OCI-LY7 (cell line): ENCODE data around the gene FZD10. TPM values are rescaled to one million over a fixed set of nuclear protein-coding genes. Genes with fewer than 3 reads are reported as not detected.

Experiments used
- BruUV-seq: library from RNA; stranded (reverse); fragments of 400-500 nt; replicated peaks from 2 replicates; lab custom pipeline; 2021; lab: Mats Ljungman, UMichigan
- CTCF ChIA-PET: fragments of 300-600 bp; sonication (Branson Sonifier 250); formaldehyde crosslinking; loops from one replicate; lab custom pipeline; 2022; ENCODE audit warnings: antibody characterized with exemption; ENCODE audit not compliant: unreplicated experiment; lab: Charles Lee
- POLR2A ChIA-PET: fragments of 300-600 bp; sonication (Branson Sonifier 250); formaldehyde crosslinking; loops from one replicate; lab custom pipeline; 2022; ENCODE audit warnings: antibody characterized with exemption; lab: Charles Lee
- DNase-seq: peaks from one replicate; pipeline ENCODE4 v3.0.0-alpha.2; 2015; ENCODE audit warnings: low spot score
- H2AFZ ChIP-seq: fragments of 200-600 bp; sonication (generic), shearing (Covaris generic); 2 replicates; pipeline ENCODE4 v1.6.1; 2014; ENCODE audit warnings: mild to moderate bottlenecking, antibody characterized with exemption, low read length, moderate library complexity
- H3K27ac ChIP-seq: fragments of 200-600 bp; sonication (generic); 2 replicates; pipeline ENCODE4 v1.5.1; 2014; ENCODE audit warnings: mixed run types, low read depth, mild to moderate bottlenecking, moderate library complexity, low read length, inconsistent platforms; ENCODE audit not compliant: poor library complexity, severe bottlenecking
- H3K36me3 ChIP-seq: fragments of 200-600 bp; sonication (generic); 2 replicates; pipeline ENCODE4 v1.6.1; 2014; ENCODE audit warnings: mild to moderate bottlenecking, antibody characterized with exemption, low read length, moderate library complexity, mixed read lengths; ENCODE audit not compliant: insufficient read depth
- H3K4me1 ChIP-seq: fragments of 200-600 bp; sonication (generic); 2 replicates; pipeline ENCODE4 v1.5.1; 2014; ENCODE audit warnings: mild to moderate bottlenecking, low read length; ENCODE audit not compliant: insufficient read depth, poor library complexity, severe bottlenecking
- H3K4me2 ChIP-seq: fragments of 200-600 bp; sonication (generic); 2 replicates; pipeline ENCODE4 v1.6.1; 2014; ENCODE audit warnings: mild to moderate bottlenecking, low read length
- H3K4me3 ChIP-seq: fragments of 200-600 bp; sonication (generic); 2 replicates; pipeline ENCODE4 v1.5.1; 2014; ENCODE audit warnings: mild to moderate bottlenecking, low read depth, low read length; ENCODE audit not compliant: poor library complexity, severe bottlenecking
- H3K79me2 ChIP-seq: fragments of 200-600 bp; sonication (generic); 2 replicates; pipeline ENCODE4 v1.6.1; 2016; ENCODE audit warnings: low read depth, mild to moderate bottlenecking, low read length, moderate library complexity, mixed read lengths; ENCODE audit not compliant: insufficient read depth
- H3K9me2 ChIP-seq: fragments of 200-600 bp; sonication (generic); 2 replicates; pipeline ENCODE4 v1.6.1; 2016; ENCODE audit warnings: mild to moderate bottlenecking, low read length, mixed read lengths; ENCODE audit not compliant: insufficient read depth
- H3K9me3 ChIP-seq: fragments of 200-600 bp; sonication (generic); 2 replicates; pipeline ENCODE4 v1.6.1; 2014; ENCODE audit warnings: mild to moderate bottlenecking, mixed run types, low read length, mixed read lengths
- H4K20me1 ChIP-seq: fragments of 200-600 bp; sonication (generic); 2 replicates; pipeline ENCODE4 v1.6.1; 2014; ENCODE audit warnings: mild to moderate bottlenecking, antibody characterized with exemption, low read length, moderate library complexity, mixed read lengths; ENCODE audit not compliant: insufficient read depth
- CTCF ChIP-seq: fragments of 200-600 bp; sonication (generic); conservative IDR thresholded peaks from 2 replicates; pipeline ENCODE4 v1.5.1; 2014; ENCODE audit warnings: mild to moderate bottlenecking, antibody characterized with exemption, low read length, moderate library complexity, mixed read lengths
- EZH2phosphoT487 ChIP-seq: fragments of 200-600 bp; sonication (generic); IDR thresholded peaks from 2 replicates; pipeline ENCODE4 v1.6.1; 2018; ENCODE audit warnings: low read depth, borderline replicate concordance, mild to moderate bottlenecking, mixed run types, antibody characterized with exemption, low read length, moderate library complexity, mixed read lengths
- intact Hi-C: fragments of 100-400 bp; cut with micrococcal nuclease; formaldehyde crosslinking; loops from one replicate; pipeline ENCODE4 v1.10.0; 2022; ENCODE audit not compliant: unreplicated experiment
- total RNA-seq, 2 experiments: library from RNA; depleted of rRNA in 1 of 2; stranded (reverse); fragments of >200 nt in 1 of 2; shearing (Covaris generic) in 1 of 2; gene quantifications; 2 replicates each; pipeline ENCODE4 v1.2.3, GENCODE V29; 2014 to 2022

FZD10 gene
- total RNA-seq, 2 experiments from 2014 or later, result not detected

GRCh38 chr12:130200445-130200844 is 38.2 kb downstream of the FZD10 start:
- no peak overlapping the region for H2AFZ ChIP-seq
- ChIA-PET CTCF (no interaction called here), POLR2A (interaction anchor here (0.6 kb wide), 1 partner anchor 20 kb away, joined by 3 read pairs; no protein-coding TSS in a partner anchor)
- H3K4me1 ChIP-seq, result no peaks in the 10 kb centered on the region
- no TSS peak for BruUV-seq
- no peaks in the 10 kb centered on the region for H3K9me2 ChIP-seq
- TF ChIP-seq CTCF, result no peak
- no peak for TF ChIP-seq EZH2phosphoT487
- H3K36me3 ChIP-seq, result no peaks in the 10 kb centered on the region
- no peak for DNase-seq
- intact Hi-C loops, result no loop called here
- no peaks in the 10 kb centered on the region for H3K9me3 ChIP-seq
- H3K79me2 ChIP-seq, result no peaks in the 10 kb centered on the region
- no peak overlapping the region for H3K27ac ChIP-seq
- H3K4me3 ChIP-seq, result no peak overlapping the region
- no peaks in the 10 kb centered on the region for H4K20me1 ChIP-seq
- no peak overlapping the region for H3K4me2 ChIP-seq

- Histone ChIP-seq H3K4me1 (no peaks in the 10 kb centered on the region), H3K9me2 (no peaks in the 10 kb centered on the region), H3K36me3 (no peaks in the 10 kb centered on the region), H2AFZ (no peak overlapping the region), H3K79me2 (no peaks in the 10 kb centered on the region), H3K9me3 (no peaks in the 10 kb centered on the region), H3K4me2 (no peak overlapping the region), H3K27ac (no peak overlapping the region), H4K20me1 (no peaks in the 10 kb centered on the region), H3K4me3 (no peak overlapping the region)
- intact Hi-C loops, result no loop called here
- ChIA-PET CTCF (no interaction called here), POLR2A (interaction anchor here (0.6 kb wide), 1 partner anchor 20 kb away, joined by 3 read pairs; no protein-coding TSS in a partner anchor)
- no TSS peak for BruUV-seq
- no peak for DNase-seq
- no peak for TF ChIP-seq CTCF
Observed at GRCh38 chr12:130201037-130201436, 38.8 kb downstream of the FZD10 start.

GRCh38 chr12:130202201-130202600 is 39.9 kb downstream of the FZD10 start:
- intact Hi-C loops, result no loop called here
- ChIA-PET CTCF (no interaction called here), POLR2A (interaction anchor here (0.5 kb wide), 1 partner anchor 219 kb away, joined by 3 read pairs; no protein-coding TSS in a partner anchor)
- Histone ChIP-seq H4K20me1 (no peaks in the 10 kb centered on the region), H3K9me3 (no peaks in the 10 kb centered on the region), H2AFZ (no peak overlapping the region), H3K4me1 (no peaks in the 10 kb centered on the region), H3K36me3 (no peaks in the 10 kb centered on the region), H3K27ac (no peak overlapping the region), H3K9me2 (no peaks in the 10 kb centered on the region), H3K4me2 (no peak overlapping the region), H3K4me3 (no peak overlapping the region), H3K79me2 (no peaks in the 10 kb centered on the region)
- DNase-seq, result no peak
- TF ChIP-seq EZH2phosphoT487, result no peak
- TF ChIP-seq CTCF, result no peak
- BruUV-seq, result no TSS peak
